Astrocyte of the cerebellum (primary cell): Measurements from ENCODE around the gene TAS2R38.

Experiments used
- DNase-seq: peaks from one replicate; pipeline ENCODE4 v3.0.0-alpha.2; 2011; ENCODE audit warnings: low read depth
- H3K4me3 ChIP-seq: 2 replicates; pipeline ENCODE4 v1.5.1; 2011; ENCODE audit warnings: mild to moderate bottlenecking, low read depth, low read length, moderate library complexity
- CTCF ChIP-seq: IDR thresholded peaks from 2 replicates; pipeline ENCODE4 v1.5.1; 2012; ENCODE audit warnings: low read length, low read depth, moderate library complexity, mild to moderate bottlenecking; ENCODE audit errors: missing control alignments
- in situ Hi-C: cut with HindIII; loops from 2 replicates; pipeline ENCODE4 v1.10.0; 2017; ENCODE audit warnings: low sequenced_read_pairs

The TAS2R38 gene

DNA sequence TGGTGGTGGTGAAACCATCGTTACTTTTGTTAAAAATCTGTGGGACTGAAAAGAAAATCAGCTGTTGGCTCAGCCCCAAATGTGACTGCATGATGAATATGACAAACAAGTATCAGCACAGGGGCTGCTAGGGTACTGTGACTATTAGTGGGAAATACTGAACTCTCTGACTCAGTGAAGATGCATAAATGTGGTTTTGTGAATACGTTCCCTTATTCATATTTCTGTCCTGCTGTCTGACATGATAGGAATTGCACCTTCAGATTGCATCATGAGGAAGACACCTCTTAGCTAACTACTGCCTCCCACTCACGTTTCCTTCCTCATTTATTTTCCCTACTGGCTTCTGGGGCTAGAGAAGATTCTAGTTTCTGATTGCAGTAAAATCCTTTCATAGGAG, 28.2 kb downstream of the TAS2R38 start:
- no peak overlapping the region for H3K4me3 ChIP-seq
- TF ChIP-seq CTCF, result no peak
- in situ Hi-C loops, result no loop called here
- DNase-seq, result no peak

DNA sequence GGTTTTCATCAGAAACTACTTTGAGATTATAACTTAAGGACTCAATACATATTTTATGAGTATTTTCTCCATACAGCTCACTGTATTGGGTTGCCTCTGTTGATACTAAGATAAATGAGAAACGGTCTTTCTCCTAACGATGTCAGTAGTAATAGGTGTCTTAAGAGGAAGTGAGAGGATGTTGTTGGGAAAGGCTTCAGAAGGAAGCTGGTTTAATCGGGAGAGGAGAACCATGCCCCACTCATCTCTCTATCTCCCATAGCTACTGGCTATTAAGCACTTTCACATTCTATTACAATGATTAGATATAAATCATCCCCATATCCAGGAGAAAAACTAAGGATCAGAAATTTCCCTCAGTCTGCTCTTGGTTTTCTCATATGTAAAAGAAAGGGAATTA, 28.8 kb downstream of the TAS2R38 start:
- no peak for DNase-seq
- in situ Hi-C loops, result no loop called here
- no peak for TF ChIP-seq CTCF
- H3K4me3 ChIP-seq, result no peak overlapping the region

DNA sequence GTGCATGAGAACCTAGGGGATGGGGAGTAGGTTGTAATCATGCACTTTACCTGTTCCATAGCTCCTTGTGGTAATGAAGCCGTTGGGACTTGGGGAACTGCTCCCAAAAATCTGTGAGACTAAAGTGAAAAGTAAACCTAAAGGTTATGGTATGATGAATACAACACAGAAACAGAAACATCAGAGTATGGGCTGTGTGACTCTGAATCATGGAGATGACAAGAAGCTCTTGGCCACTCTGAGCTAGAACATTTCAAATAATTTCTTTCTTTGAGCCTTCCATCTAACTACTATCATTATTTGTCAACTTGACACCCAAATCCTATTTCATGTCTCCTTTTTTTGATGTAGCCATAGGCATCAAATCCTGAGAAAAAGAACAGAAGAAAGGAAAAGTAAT, 29.7 kb downstream of the TAS2R38 start:
- no peak for TF ChIP-seq CTCF
- no peak for DNase-seq
- H3K4me3 ChIP-seq, result no peak overlapping the region
- in situ Hi-C loops, result no loop called here

GRCh38 chr7:141941075-141941474, 32.5 kb downstream of the TAS2R38 start:
- no peak for DNase-seq
- no peak for TF ChIP-seq CTCF
- no peak overlapping the region for H3K4me3 ChIP-seq
- in situ Hi-C loops, result no loop called here

GRCh38 chr7:141930211-141930610, 43.4 kb downstream of the TAS2R38 start:
- H3K4me3 ChIP-seq, result no peak overlapping the region
- TF ChIP-seq CTCF, result no peak
- no peak for DNase-seq
- in situ Hi-C loops, result no loop called here

DNA sequence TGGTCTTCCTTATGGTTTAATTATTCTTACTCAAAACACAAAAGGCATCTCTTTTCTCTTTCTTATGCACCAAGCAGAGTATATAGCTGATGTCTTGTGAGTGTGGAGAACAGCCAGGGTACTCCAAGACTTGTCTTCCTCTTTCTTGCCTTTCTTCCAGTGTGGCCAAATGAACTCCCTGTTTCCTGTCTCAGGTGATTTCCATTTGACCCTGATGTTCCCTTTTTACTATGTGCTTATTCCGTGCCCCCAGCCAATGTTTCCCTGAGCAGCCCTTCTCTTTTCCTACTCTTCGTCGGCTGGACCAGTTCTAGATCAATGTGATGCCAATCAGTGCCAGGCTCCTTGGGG, 44.8 kb downstream of the TAS2R38 start:
- no peak overlapping the region for H3K4me3 ChIP-seq
- in situ Hi-C loops, result loop anchor here (10.0 kb wide), 1 partner anchor 64 kb away; no protein-coding TSS in a partner anchor
- no peak for TF ChIP-seq CTCF
- DNase-seq, result no peak
